Renal cortical epithelial cell (primary cell): ENCODE measurements around the gene IFIT1B. TPM values are rescaled to one million over a fixed set of nuclear protein-coding genes. Genes with fewer than 3 reads are reported as not detected.
A peak's percentile ranks its signal among the peaks of the same experiment; 100 is the strongest.
"Not testable (repeated sequence)": the region's sequence is repeated elsewhere in the genome, so short reads cannot be mapped to it uniquely, and the experiment has no call there.

ENCODE experiments used
- DNase-seq: peaks from one replicate; pipeline ENCODE4 v3.0.0-alpha.2; 2011; ENCODE audit warnings: low read depth
- total RNA-seq: library from RNA; depleted of rRNA; stranded (reverse); fragments of >200 nt; gene quantifications from 2 replicates; pipeline ENCODE4 v1.2.3, GENCODE V29; 2014

IFIT1B gene
- total RNA-seq, 1 donor from 2014 or later: not detected

DNA sequence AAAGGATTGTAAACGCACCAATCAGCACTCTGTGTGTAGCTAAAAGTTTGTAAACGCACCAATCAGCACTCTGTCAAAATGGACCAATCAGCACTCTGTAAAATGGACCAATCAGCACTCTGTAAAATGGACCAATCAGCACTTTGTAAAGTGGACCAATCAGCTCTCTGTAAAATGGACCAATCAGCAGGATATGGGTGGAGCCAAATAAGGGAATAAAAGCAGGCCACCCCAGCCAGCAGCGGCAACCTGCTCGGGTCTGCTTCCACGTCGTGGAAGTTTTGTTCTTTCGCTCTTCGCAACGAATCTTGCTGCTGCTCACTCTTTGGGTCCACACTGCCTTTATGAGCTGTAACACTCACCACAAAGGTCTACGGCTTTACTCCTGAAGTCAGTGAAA, 34.4 kb downstream of the IFIT1B start:
- not testable (repeated sequence) for DNase-seq

DNA sequence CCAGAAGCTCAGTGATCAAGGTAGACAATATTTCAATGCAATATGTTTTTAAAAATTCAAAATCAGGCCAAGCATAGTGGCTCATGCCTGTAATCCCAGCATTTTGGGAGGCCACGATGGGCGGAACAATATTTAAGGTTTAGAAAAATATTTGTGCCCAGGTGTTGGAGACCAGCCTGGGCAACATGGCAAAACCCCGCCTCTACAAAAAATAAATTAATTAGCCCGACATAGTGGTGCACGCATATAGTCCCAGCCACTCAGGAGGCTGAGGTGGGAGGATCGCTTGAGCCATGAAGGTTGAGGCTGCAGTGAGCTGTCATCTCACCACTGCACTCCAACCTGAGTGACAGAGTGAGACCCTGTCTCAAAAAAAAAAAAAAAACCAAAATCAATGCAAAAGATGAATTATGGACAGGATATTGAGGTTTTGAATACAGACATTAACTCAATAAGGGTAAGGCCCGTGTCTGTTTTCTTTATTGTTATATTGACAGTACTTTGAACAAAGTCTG, 35.6 kb downstream of the IFIT1B start:
- no peak for DNase-seq

DNA sequence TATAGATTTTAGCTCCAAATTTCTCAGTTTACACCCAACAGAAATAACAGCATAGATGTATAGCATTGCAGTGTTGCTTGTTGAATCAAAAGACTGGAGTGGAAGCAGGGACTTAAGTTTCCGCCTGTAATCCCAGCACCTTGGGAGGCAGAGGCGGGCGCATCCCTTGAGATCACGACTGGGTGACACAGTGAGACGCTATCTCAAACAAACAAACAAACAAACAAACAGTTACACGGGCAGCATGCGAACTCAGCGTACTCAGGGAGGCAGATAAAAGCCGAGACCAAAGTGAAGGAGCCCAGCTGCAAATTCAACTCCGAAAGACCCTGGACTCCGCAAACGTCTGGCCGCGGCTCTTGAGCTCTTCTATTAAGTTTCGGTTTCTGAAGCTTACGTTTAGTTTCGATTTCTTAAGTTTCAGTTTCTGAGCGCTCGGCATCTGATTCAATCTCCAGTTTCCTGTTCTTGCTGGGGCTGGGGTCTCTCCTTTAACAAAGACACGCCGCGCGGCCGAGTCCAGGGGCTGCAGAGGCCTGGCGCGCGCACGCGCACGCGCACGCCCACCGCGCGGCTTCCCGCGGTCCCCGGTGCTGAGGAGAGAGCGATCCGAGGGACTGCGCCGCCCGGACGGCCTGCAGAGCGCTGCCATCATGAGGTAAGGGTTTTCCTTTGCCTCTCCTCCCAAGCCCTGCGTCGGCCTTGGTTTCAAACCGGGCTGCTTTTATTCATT, 36.5 kb downstream of the IFIT1B start, which contains the start of gene IFIT5:
IFIT5 (plus strand) TSS at position 423 of the 733 bp plus-strand sequence; CDS start at position 654, 231 bp downstream.
- peak; percentile 69 for DNase-seq

DNA sequence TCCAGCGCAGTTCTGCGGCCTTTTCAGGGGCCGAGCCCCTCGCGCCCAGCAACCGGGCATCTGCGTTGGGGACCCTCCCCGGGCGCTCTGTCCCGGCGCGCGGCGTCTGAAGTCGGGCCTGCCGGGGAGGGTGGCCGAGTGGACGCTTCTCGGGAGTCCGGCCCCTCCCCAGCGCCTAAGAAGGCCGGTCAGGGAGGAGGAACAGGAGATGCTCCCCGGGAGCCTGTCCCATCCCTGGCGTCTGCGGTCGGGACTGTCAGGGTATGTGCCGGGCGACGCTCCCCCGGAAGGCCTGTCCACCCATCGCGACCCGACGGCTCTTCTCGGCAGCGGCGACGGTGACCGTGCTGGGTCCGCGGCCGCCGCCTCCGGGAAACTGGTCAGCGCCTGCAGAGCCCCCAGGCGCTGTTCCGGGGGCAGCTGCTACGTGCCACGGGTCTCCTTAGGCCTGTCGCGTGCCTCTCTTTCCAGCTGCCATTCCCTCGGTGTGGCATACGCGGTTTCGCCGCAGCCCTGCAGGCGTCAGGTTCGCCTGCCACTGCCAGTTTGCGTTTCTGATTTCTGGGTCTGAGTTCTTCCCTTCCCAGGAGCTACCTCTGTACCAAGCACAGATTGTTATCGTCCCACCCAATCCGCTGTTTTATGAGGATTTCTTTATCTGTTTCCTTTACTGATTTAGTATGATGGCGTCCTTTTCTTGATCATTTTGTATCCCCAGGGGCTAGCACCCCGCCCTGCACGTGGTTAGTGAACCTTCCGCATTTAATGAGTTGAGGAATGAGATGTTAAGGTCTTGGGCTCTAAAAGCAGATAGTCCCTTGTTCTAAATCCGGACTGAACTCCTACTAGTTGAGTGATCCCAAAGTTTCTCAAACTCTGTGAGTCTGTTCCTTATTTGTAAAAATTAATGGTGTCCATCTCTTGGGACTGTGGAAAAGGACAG, 37.3 kb downstream of the IFIT1B start:
- DNase-seq: no peak

DNA sequence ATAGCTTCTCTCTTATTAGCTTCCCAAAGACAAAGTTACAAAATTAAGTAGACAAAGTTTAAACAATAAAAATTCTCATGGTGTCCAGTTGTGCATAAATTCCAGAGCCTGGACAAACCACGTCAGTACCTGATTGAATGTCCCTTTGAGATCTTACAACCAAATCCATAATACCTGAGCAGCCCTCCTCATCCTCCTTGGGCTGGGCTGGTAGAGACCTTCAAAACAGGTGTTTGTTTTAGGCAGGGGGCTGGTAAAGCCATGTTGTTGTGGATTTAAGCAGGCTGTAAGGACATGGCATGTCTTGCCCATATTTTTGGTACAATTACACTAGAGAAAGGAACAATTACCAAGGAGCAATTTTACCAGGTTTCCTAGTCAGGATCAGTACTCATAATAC, 38.6 kb downstream of the IFIT1B start:
- no peak for DNase-seq

DNA sequence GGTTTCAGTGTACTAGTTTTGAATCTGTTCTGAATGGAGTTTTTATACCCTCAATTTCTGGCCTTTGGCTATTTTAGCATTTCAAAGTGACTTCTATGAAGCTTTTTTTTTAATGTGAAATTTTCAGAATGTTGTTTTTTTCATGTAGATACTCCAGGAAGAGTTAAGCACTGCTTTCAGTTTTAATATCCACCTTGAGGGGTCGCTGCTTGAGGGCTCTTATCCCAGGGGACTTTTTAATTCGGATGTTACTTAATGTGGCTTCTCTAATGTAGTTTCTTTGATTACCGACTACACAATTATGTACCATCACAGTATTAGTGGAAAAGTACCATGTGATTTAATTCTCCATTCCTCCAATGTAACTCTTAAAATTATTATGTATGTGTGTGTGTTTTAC, 41.7 kb downstream of the IFIT1B start:
- peak; percentile 33 for DNase-seq

DNA sequence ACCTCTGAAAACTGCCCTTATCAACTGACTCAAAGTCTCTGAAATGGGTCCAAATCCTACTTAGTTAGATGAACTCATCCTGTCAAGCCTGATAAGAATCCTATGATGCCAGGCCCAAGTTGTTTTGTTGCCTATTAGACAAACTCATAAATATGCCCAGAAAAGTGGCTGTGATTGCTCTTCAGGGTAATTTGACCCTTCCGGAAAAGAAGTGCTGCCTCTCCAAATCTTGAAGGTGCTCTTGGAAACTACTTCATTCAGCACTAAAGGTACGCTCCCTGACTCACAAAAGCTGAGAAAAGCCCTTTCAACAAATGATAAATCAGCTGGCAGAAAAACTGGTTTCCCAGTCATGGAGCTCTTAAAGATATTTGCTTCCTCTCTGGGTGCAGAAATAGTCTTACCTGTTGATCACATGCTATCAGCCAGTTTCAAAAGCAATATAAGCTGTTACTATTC, 43.2 kb downstream of the IFIT1B start:
- no peak for DNase-seq

DNA sequence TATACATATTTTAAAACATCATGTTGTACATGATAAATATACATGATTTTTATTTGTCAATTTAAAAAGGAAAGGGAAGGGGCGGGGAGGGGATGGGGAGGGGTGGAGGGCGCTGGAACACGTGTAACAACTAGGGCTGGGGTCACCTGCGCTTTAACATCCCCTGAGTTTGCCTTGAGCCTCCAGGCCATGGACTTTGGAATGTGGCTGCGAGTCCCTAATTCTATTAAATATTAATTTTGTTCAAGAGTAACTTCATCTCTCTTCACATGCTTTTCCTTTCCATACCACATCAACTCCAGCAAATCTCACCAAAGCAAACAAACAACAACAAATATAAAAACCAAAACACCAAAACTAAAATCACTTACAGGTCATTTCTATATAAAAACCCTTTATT, 47.1 kb downstream of the IFIT1B start:
- DNase-seq: peak; percentile 55

DNA sequence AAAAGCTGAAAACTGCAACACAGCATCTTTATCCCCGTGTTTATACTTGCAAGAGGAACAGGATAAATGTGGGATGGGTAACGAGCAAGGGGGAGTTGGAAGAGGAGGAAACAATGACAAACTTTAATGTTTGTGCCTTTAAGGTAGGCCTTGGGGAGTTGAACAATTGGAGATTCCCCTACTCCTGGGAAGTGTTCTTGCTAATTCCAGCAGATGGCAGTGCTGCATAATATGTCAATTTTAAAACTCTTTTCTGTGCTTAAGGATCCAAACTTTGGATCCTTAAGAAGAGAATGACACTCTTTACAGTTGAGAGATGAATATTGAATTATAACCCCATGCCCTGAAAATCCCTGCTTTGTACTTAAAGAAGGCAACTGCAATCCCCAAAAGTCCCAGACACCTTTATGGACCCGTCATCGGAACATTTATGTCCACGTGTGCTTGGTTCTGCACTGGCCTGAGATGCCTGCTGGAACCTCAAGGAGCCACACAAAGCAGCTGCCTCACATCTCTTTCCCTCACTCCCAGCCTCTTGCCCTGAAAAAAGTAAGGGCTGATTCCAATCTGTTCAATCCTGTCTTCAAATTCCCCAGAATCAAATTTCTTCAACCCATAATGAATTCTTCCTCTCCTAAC, 48.5 kb downstream of the IFIT1B start:
- DNase-seq: peak; percentile 71

DNA sequence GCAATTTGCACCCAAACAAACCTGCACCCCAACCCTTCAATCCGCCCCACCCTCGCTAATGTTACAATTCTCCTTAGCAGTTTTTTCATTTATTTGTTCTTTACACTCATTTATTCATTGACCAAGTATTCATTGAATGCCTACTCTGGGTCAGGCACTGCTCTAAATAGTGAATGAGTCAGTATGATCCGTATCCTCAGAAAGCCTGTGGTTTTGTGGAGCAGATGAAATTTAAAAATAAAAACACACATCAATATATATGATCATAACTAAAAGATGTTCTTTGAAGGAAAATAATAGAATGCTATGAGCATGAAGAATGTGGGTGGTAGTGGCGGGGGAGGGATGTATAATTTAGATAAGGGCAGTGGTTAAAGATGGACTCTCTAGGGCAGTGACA, 49.8 kb downstream of the IFIT1B start:
- peak; percentile 81 for DNase-seq

DNA sequence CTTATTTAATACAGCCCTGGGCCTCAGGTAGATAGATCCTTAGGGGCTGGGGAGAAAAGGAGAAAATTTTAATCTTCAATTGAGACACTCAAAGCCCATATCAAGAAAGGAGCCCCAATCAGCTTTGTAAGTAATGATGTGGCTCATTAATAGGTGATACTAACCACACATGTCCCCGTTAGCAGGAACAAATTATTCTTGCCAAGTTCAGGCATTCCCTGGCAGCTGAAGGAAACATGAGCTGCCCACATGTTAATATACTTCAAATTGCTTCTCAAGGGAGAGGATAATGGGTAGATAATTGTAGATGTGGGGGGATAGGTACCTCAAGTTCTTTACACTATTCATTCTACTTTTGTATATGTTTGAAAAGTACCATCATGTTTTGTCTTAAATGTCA, 51.0 kb downstream of the IFIT1B start:
- peak; percentile 49 for DNase-seq

DNA sequence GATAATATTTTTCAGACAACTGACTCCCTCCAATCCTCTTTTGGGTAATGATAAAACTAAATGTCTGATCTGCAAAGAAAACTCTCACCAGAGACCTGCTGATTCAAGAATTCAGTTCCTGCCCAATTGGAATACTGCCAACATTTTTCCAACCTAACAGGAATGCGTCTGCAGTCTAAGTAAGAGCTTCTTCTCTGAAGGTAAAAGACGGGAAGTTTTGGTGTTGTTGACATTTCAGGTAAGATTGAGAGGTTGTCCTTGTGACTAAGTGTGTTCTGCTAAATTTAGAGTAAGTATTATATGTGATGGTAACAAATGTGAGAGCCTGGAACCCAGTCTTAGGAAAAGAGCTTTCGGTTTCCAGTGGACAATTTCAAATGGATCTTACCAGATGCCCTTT, 54.1 kb downstream of the IFIT1B start:
- DNase-seq: peak; percentile 95

Other genes starting within 250 kb of the IFIT1B start
- 0.10 TPM in 1 of 2 replicates, not detected in the other for gene CH25H, start 170.7 kb upstream of the IFIT1B start, total RNA-seq
- gene LIPA, start 126.3 kb upstream of the IFIT1B start, total RNA-seq: 50.4 and 78.7 TPM in 2 replicates
- 7.2 and 20.7 TPM in 2 replicates for gene IFIT2, start 76.0 kb upstream of the IFIT1B start, total RNA-seq
- gene IFIT3, start 50.1 kb upstream of the IFIT1B start, total RNA-seq: 12.8 and 61.6 TPM in 2 replicates
- gene IFIT1, start 14.6 kb downstream of the IFIT1B start, total RNA-seq: 10.2 and 23.3 TPM in 2 replicates
- 16.0 and 41.0 TPM in 2 replicates for gene IFIT5, start 36.5 kb downstream of the IFIT1B start, total RNA-seq
- gene SLC16A12, start 157.5 kb downstream of the IFIT1B start, total RNA-seq: 27.6 and 110 TPM in 2 replicates